ENCODE measurements around the gene NEURL1.
A peak's percentile ranks its signal among the peaks of the same experiment; 100 is the strongest.

The NEURL1 gene

GRCh38 chr10:103554488-103555324 lies 61.2 kb downstream of the NEURL1 start:
- no peaks in the 10 kb centered on the region for H3K9me3 ChIP-seq (ENCODE audit: control insufficient read depth, insufficient read depth, low read length)
- H3K4me1 ChIP-seq (ENCODE audit: control insufficient read depth, insufficient read depth, low read length): no peaks in the 10 kb centered on the region
- no peak overlapping the region for H3K9ac ChIP-seq (ENCODE audit: low read depth, low read length)
- H3K36me3 ChIP-seq (ENCODE audit: control insufficient read depth, insufficient read depth, low read length): no peaks in the 10 kb centered on the region
- peak overlapping the region; percentile 43 for H3K4me3 ChIP-seq (ENCODE audit: low read depth, low read length)
- peaks cover 10% of the 10 kb centered on the region for H3K27me3 ChIP-seq (ENCODE audit: control insufficient read depth, insufficient read depth, low read length)

- no peaks in the 10 kb centered on the region for H3K36me3 ChIP-seq (ENCODE audit: control insufficient read depth, insufficient read depth, low read length)
- H3K4me3 ChIP-seq (ENCODE audit: low read depth, low read length): peak overlapping the region; percentile 43
Measured at GRCh38 chr10:103555325-103555649, 61.8 kb downstream of the NEURL1 start.

GRCh38 chr10:103555712-103556111 lies 62.2 kb downstream of the NEURL1 start:
- H3K36me3 ChIP-seq (ENCODE audit: control insufficient read depth, insufficient read depth, low read length): no peaks in the 10 kb centered on the region
- H3K9ac ChIP-seq (ENCODE audit: low read depth, low read length): no peak overlapping the region
- H3K9me3 ChIP-seq (ENCODE audit: control insufficient read depth, insufficient read depth, low read length): no peaks in the 10 kb centered on the region
- peak overlapping the region; percentile 43 for H3K4me3 ChIP-seq (ENCODE audit: low read depth, low read length)
- no peaks in the 10 kb centered on the region for H3K4me1 ChIP-seq (ENCODE audit: control insufficient read depth, insufficient read depth, low read length)
- H3K27me3 ChIP-seq (ENCODE audit: control insufficient read depth, insufficient read depth, low read length): peaks cover 10% of the 10 kb centered on the region

More at GRCh38 chr10:103555325-103555649, 61.8 kb downstream of the NEURL1 start:
- Histone ChIP-seq H3K4me1 (ENCODE audit: control insufficient read depth, insufficient read depth, low read length) (no peaks in the 10 kb centered on the region), H3K9ac (ENCODE audit: low read depth, low read length) (no peak overlapping the region), H3K9me3 (ENCODE audit: control insufficient read depth, insufficient read depth, low read length) (no peaks in the 10 kb centered on the region), H3K27me3 (ENCODE audit: control insufficient read depth, insufficient read depth, low read length) (peaks cover 10% of the 10 kb centered on the region)

- no peaks in the 10 kb centered on the region for H3K4me1 ChIP-seq (ENCODE audit: control insufficient read depth, insufficient read depth, low read length)
- no peak overlapping the region for H3K9ac ChIP-seq (ENCODE audit: low read depth, low read length)
- peaks cover 10% of the 10 kb centered on the region for H3K27me3 ChIP-seq (ENCODE audit: control insufficient read depth, insufficient read depth, low read length)
- H3K4me3 ChIP-seq (ENCODE audit: low read depth, low read length): no peak overlapping the region
- H3K36me3 ChIP-seq (ENCODE audit: control insufficient read depth, insufficient read depth, low read length): no peaks in the 10 kb centered on the region
- H3K9me3 ChIP-seq (ENCODE audit: control insufficient read depth, insufficient read depth, low read length): no peaks in the 10 kb centered on the region
Measured at GRCh38 chr10:103556383-103557007, 63.0 kb downstream of the NEURL1 start.

GRCh38 chr10:103557455-103557854 lies 64.0 kb downstream of the NEURL1 start:
- Histone ChIP-seq H3K9ac (ENCODE audit: low read depth, low read length) (no peak overlapping the region), H3K4me3 (ENCODE audit: low read depth, low read length) (no peak overlapping the region), H3K27me3 (ENCODE audit: control insufficient read depth, insufficient read depth, low read length) (peaks cover 10% of the 10 kb centered on the region), H3K9me3 (ENCODE audit: control insufficient read depth, insufficient read depth, low read length) (no peaks in the 10 kb centered on the region), H3K4me1 (ENCODE audit: control insufficient read depth, insufficient read depth, low read length) (no peaks in the 10 kb centered on the region), H3K36me3 (ENCODE audit: control insufficient read depth, insufficient read depth, low read length) (no peaks in the 10 kb centered on the region)

GRCh38 chr10:103558911-103559310 lies 65.4 kb downstream of the NEURL1 start:
- Histone ChIP-seq H3K9ac (ENCODE audit: low read depth, low read length) (no peak overlapping the region), H3K4me1 (ENCODE audit: control insufficient read depth, insufficient read depth, low read length) (no peaks in the 10 kb centered on the region), H3K36me3 (ENCODE audit: control insufficient read depth, insufficient read depth, low read length) (no peaks in the 10 kb centered on the region), H3K27me3 (ENCODE audit: control insufficient read depth, insufficient read depth, low read length) (peaks cover 10% of the 10 kb centered on the region), H3K4me3 (ENCODE audit: low read depth, low read length) (no peak overlapping the region), H3K9me3 (ENCODE audit: control insufficient read depth, insufficient read depth, low read length) (no peaks in the 10 kb centered on the region)

- Histone ChIP-seq H3K4me1 (ENCODE audit: control insufficient read depth, insufficient read depth, low read length) (no peaks in the 10 kb centered on the region), H3K27me3 (ENCODE audit: control insufficient read depth, insufficient read depth, low read length) (peaks cover 7% of the 10 kb centered on the region), H3K4me3 (ENCODE audit: low read depth, low read length) (no peak overlapping the region), H3K36me3 (ENCODE audit: control insufficient read depth, insufficient read depth, low read length) (no peaks in the 10 kb centered on the region), H3K9ac (ENCODE audit: low read depth, low read length) (no peak overlapping the region), H3K9me3 (ENCODE audit: control insufficient read depth, insufficient read depth, low read length) (no peaks in the 10 kb centered on the region)
Measured at GRCh38 chr10:103559776-103560175, 66.3 kb downstream of the NEURL1 start.

- Histone ChIP-seq H3K4me1 (ENCODE audit: control insufficient read depth, insufficient read depth, low read length) (no peaks in the 10 kb centered on the region), H3K27me3 (ENCODE audit: control insufficient read depth, insufficient read depth, low read length) (peaks cover 4% of the 10 kb centered on the region), H3K4me3 (ENCODE audit: low read depth, low read length) (no peak overlapping the region), H3K9ac (ENCODE audit: low read depth, low read length) (no peak overlapping the region), H3K9me3 (ENCODE audit: control insufficient read depth, insufficient read depth, low read length) (no peaks in the 10 kb centered on the region), H3K36me3 (ENCODE audit: control insufficient read depth, insufficient read depth, low read length) (no peaks in the 10 kb centered on the region)
Measured at GRCh38 chr10:103560886-103561285, 67.4 kb downstream of the NEURL1 start.

- H3K9me3 ChIP-seq (ENCODE audit: control insufficient read depth, insufficient read depth, low read length): no peaks in the 10 kb centered on the region
- no peak overlapping the region for H3K9ac ChIP-seq (ENCODE audit: low read depth, low read length)
- no peaks in the 10 kb centered on the region for H3K27me3 ChIP-seq (ENCODE audit: control insufficient read depth, insufficient read depth, low read length)
- no peak overlapping the region for H3K4me3 ChIP-seq (ENCODE audit: low read depth, low read length)
- no peaks in the 10 kb centered on the region for H3K36me3 ChIP-seq (ENCODE audit: control insufficient read depth, insufficient read depth, low read length)
- H3K4me1 ChIP-seq (ENCODE audit: control insufficient read depth, insufficient read depth, low read length): no peaks in the 10 kb centered on the region
Measured at GRCh38 chr10:103562383-103562782, 68.9 kb downstream of the NEURL1 start.

GRCh38 chr10:103563231-103564115 lies 70.0 kb downstream of the NEURL1 start:
- H3K27me3 ChIP-seq (ENCODE audit: control insufficient read depth, insufficient read depth, low read length): no peaks in the 10 kb centered on the region
- no peak overlapping the region for H3K9ac ChIP-seq (ENCODE audit: low read depth, low read length)
- no peaks in the 10 kb centered on the region for H3K36me3 ChIP-seq (ENCODE audit: control insufficient read depth, insufficient read depth, low read length)
- H3K4me1 ChIP-seq (ENCODE audit: control insufficient read depth, insufficient read depth, low read length): no peaks in the 10 kb centered on the region
- no peak overlapping the region for H3K4me3 ChIP-seq (ENCODE audit: low read depth, low read length)
- no peaks in the 10 kb centered on the region for H3K9me3 ChIP-seq (ENCODE audit: control insufficient read depth, insufficient read depth, low read length)

- no peaks in the 10 kb centered on the region for H3K27me3 ChIP-seq (ENCODE audit: control insufficient read depth, insufficient read depth, low read length)
- no peaks in the 10 kb centered on the region for H3K36me3 ChIP-seq (ENCODE audit: control insufficient read depth, insufficient read depth, low read length)
- H3K9ac ChIP-seq (ENCODE audit: low read depth, low read length): no peak overlapping the region
- H3K4me1 ChIP-seq (ENCODE audit: control insufficient read depth, insufficient read depth, low read length): no peaks in the 10 kb centered on the region
- H3K9me3 ChIP-seq (ENCODE audit: control insufficient read depth, insufficient read depth, low read length): no peaks in the 10 kb centered on the region
- no peak overlapping the region for H3K4me3 ChIP-seq (ENCODE audit: low read depth, low read length)
Measured at GRCh38 chr10:103564116-103564501, 70.6 kb downstream of the NEURL1 start.
